GM12873 (cell line): ENCODE measurements around the gene ALDH3B2.

Source experiments
- TF ChIP-seq, protein P1 (sequence below): IDR thresholded peaks from 2 replicates; pipeline ENCODE4 v1.5.1; 2012; ENCODE audit warnings: low read depth, mild to moderate bottlenecking, moderate library complexity, low read length, control low read depth; ENCODE audit not compliant: insufficient read depth; ENCODE audit errors: missing control alignments

ALDH3B2 gene

DNA sequence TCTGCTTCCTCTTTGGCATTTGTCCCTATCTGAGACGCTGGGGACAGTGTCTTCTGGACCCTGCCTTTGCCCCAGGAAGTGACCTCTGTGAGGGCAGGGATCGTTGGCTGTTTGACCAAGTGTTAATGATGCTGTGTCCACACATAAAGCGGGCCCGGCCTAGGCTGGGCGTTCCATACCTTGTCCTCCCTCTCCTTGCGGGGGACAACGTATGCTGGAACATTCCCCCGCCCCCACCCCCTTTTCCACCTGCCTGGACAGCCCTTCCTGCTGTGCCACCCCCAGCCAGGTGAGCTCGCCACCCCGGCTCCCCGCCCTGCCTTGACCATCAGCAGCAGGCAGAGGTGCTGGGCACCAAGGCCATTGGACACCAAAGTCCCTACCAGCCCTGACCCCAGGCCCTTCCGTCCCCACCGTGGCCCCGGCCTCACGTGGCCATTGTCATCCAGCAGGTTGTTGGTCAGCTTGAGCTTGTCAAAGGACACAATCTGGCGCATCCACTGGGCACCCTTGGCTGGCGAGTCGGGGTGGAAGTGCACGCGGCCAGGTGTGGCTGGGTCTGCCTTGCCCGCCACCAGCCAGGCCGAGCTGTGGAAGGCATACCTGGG, 40.6 kb downstream of the ALDH3B2 start:
- TF ChIP-seq, protein P1, sequence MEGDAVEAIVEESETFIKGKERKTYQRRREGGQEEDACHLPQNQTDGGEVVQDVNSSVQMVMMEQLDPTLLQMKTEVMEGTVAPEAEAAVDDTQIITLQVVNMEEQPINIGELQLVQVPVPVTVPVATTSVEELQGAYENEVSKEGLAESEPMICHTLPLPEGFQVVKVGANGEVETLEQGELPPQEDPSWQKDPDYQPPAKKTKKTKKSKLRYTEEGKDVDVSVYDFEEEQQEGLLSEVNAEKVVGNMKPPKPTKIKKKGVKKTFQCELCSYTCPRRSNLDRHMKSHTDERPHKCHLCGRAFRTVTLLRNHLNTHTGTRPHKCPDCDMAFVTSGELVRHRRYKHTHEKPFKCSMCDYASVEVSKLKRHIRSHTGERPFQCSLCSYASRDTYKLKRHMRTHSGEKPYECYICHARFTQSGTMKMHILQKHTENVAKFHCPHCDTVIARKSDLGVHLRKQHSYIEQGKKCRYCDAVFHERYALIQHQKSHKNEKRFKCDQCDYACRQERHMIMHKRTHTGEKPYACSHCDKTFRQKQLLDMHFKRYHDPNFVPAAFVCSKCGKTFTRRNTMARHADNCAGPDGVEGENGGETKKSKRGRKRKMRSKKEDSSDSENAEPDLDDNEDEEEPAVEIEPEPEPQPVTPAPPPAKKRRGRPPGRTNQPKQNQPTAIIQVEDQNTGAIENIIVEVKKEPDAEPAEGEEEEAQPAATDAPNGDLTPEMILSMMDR: no peak

DNA sequence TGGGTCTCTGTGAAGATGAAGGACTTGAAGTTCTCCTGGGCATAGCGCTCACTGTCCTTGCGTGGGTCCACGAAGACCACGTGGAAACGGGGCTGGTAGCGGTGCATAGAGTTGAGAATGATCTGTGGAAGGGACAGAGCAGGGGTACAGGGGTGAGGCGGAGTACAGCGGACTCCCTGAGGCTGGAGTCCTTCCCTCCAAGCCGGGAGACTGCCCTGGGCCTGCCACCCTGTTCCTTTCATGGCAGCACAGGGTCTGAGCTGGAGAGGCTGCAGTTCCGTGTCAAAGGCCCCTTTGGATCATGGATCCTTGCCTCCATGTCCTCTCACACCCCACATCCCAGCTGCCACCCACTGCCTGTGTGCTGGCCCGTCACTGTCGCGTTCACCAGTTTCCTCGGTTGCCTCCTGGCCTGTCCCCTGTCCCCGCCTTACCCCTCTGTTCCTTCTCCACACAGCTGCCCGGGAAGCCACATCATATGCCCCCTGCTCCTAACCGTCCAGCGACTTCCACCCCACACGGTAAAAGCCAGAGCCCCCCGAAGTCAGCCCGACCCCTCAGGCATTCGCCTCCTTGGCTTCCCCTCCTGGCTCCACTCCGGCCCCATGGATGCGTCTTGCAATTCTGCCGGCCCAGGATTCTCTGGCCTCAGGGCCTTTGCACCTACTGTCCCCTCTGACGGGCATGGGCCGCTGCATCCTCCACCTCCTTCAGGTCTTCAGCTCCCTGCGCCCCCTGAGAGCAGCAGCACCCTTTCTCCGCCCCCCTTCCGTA, 41.3 kb downstream of the ALDH3B2 start:
- TF ChIP-seq, protein P1: no peak

DNA sequence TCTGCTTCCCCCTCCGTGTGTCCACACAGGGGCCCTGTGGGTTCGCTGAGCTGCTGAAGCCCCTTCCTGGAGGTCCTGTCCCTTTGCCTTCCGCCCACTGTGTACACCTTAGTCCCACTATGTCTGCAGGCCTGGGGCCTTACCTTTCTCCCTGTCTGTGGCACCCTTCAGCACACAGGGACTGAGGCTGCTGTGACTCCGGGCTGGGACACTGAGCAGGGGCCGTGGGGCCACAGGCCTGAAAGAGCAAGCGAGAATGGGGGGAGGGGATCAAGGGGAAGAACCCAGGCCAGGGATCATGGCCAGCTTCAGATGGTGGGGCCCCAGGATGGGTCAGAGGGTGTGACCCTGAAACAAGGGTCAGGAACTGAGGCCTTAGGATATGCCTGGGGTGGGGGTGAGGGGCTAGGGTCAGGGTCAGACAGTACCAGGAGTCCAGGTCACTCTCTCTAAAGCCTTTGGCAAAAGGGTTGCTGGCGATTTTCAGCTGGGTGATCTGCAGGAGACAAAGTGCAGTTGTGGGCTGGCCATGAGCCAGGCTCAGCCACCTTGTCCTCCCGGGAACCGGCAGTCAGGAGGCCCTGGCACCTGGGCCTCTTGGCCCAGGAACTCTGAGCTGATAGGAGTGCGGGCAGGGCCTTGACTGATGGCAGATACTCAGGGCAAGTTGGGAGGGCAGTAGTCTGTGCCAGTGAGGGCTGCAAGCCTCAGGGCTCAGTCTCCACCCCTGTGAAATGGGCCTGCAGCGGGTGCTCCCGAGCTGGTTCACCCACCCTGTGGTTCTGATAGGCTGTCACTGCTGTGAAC, 42.0 kb downstream of the ALDH3B2 start:
- TF ChIP-seq, protein P1: no peak

DNA sequence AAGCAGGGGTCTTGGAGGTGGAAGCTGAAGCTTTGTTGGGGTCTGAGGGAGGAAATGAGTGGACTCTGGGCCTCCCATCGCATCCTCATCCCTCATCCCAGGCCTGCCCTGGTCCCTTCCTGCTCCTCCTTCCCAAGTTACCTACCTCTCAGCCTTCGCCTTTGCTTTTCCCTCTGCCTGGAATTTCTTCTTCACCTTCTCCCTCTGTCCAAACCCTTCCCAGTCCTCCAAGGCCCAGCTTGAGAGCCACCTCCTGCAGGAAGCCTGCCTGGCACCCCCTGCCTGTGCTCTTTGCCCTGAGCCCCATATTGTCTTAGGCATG, 42.6 kb downstream of the ALDH3B2 start:
- TF ChIP-seq, protein P1: no peak

DNA sequence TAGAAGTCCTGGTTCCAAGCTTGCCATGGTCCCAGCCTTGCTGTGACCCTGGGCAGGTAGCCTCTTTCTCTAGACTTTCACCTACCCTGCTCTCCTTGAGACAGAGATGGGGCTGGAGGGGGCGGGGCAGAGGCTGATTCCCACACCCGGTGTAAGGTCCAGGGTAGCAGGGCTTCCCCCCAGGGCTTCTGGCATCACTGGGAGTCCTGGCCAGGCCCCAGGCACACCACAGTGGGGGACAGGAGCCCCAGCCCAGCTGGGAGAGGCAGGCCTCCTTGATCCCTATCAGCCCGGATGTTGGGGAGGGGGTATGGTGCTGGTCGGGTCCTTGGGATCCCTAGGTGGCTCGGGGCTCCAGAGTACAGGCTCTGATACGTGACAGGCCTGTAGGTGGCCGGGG, 43.0 kb downstream of the ALDH3B2 start:
- TF ChIP-seq, protein P1: no peak

DNA sequence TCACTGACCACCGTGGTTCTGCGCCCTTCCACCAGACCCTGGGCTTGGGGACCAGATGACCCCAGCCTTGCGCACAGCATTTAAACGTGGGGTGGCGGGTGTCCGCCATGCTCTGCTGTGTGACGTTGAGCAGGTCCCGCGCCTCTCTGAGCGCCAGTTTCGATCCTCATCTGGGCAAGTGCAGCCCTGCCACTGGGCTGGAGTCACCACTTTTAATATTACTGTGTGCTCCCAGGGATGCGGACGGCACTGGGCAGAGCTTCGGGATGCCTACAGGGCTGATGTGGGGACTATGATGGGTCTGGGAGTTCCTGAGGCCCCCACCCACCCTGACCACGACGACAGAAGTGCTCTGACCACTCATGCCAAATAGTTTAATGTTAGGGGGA, 43.5 kb downstream of the ALDH3B2 start:
- TF ChIP-seq, protein P1: no peak
